Astrocyte of the spinal cord (primary cell): ENCODE measurements around the gene AQP7.
"Not testable (repeated sequence)": the region's sequence is repeated elsewhere in the genome, so short reads cannot be mapped to it uniquely, and the experiment has no call there.

Source experiments
- DNase-seq: peaks from one replicate; pipeline ENCODE4 v3.0.0; 2011; ENCODE audit warnings: low read depth, low spot score
- H3K4me3 ChIP-seq: 2 replicates; pipeline ENCODE4 v1.5.1; 2011; ENCODE audit warnings: low read depth, mild to moderate bottlenecking, low read length, moderate library complexity
- CTCF ChIP-seq: IDR thresholded peaks from 2 replicates; pipeline ENCODE4 v1.5.1; 2012; ENCODE audit warnings: low read depth, mild to moderate bottlenecking, low read length, inconsistent platforms
- in situ Hi-C: cut with HindIII; loops from 2 replicates; pipeline ENCODE4 v1.10.0; 2017; ENCODE audit warnings: low sequenced_read_pairs

Gene AQP7

GRCh38 chr9:33425128-33425533, 22.8 kb upstream of the AQP7 start:
- DNase-seq = no peak
- in situ Hi-C loops = no loop called here
- H3K4me3 ChIP-seq = no peak overlapping the region
- no peak for TF ChIP-seq CTCF

- DNase-seq, H3K4me3 ChIP-seq, in situ Hi-C loops: not testable (repeated sequence)
Observed at GRCh38 chr9:33424492-33424891, 22.1 kb upstream of the AQP7 start.

GRCh38 chr9:33424043-33424442, 21.7 kb upstream of the AQP7 start:
- in situ Hi-C loops, DNase-seq, H3K4me3 ChIP-seq: not testable (repeated sequence)

- in situ Hi-C loops = no loop called here
- no peak overlapping the region for H3K4me3 ChIP-seq
- no peak for DNase-seq
- no peak for TF ChIP-seq CTCF
Observed at GRCh38 chr9:33419708-33420303, 17.4 kb upstream of the AQP7 start.

GRCh38 chr9:33418090-33418489, 15.7 kb upstream of the AQP7 start:
- in situ Hi-C loops = no loop called here
- no peak for TF ChIP-seq CTCF
- no peak for DNase-seq
- no peak overlapping the region for H3K4me3 ChIP-seq

GRCh38 chr9:33416996-33417395, 14.6 kb upstream of the AQP7 start:
- in situ Hi-C loops = no loop called here
- no peak for DNase-seq
- no peak overlapping the region for H3K4me3 ChIP-seq
- TF ChIP-seq CTCF = no peak

GRCh38 chr9:33415501-33416038, 13.2 kb upstream of the AQP7 start:
- peak; percentile 80 for TF ChIP-seq CTCF
- DNase-seq = peak; percentile 18
- H3K4me3 ChIP-seq = no peak overlapping the region
- in situ Hi-C loops = no loop called here
